HEK293 (cell line): Measurements from ENCODE around the gene ARID3A.

Experiments
- HOXC10 ChIP-seq: sonication (generic); formaldehyde crosslinking; IDR thresholded peaks from 2 replicates; pipeline ENCODE4 v1.8.1; 2023; ENCODE audit warnings: mild to moderate bottlenecking, missing genetic modification reagents
- KLF9 ChIP-seq: fragments of 450-650 bp; formaldehyde crosslinking; IDR thresholded peaks from 2 replicates; pipeline ENCODE4 v1.5.1; 2016; ENCODE audit warnings: missing biosample characterization, missing genetic modification characterization, low read depth
- SP3 ChIP-seq: fragments of 450-650 bp; formaldehyde crosslinking; IDR thresholded peaks from 2 replicates; pipeline ENCODE4 v1.5.1; 2016; ENCODE audit warnings: missing biosample characterization, missing genetic modification characterization
- ZBTB1 ChIP-seq: fragments of 450-650 bp; formaldehyde crosslinking; IDR thresholded peaks from 2 replicates; pipeline ENCODE4 v1.5.1; 2016; ENCODE audit warnings: missing biosample characterization, missing genetic modification characterization
- ZEB2 ChIP-seq: fragments of 450-650 bp; formaldehyde crosslinking; IDR thresholded peaks from 2 replicates; pipeline ENCODE4 v1.5.1; 2016; ENCODE audit warnings: missing biosample characterization, missing genetic modification characterization
- ZFHX2 ChIP-seq: fragments of 450-650 bp; formaldehyde crosslinking; conservative IDR thresholded peaks from 2 replicates; pipeline ENCODE4 v1.5.1; 2016; ENCODE audit warnings: missing biosample characterization, missing genetic modification characterization
- ZNF350 ChIP-seq: fragments of 450-650 bp; formaldehyde crosslinking; IDR thresholded peaks from 2 replicates; pipeline ENCODE4 v1.5.0; 2017; ENCODE audit warnings: missing biosample characterization, mild to moderate bottlenecking, missing genetic modification characterization
- ZNF394 ChIP-seq: fragments of 450-650 bp; formaldehyde crosslinking; IDR thresholded peaks from 2 replicates; pipeline ENCODE4 v1.5.1; 2016; ENCODE audit warnings: missing biosample characterization, missing genetic modification characterization, mild to moderate bottlenecking, moderate library complexity, borderline replicate concordance
- ZNF501 ChIP-seq: fragments of 450-650 bp; formaldehyde crosslinking; IDR thresholded peaks from 2 replicates; pipeline ENCODE4 v1.5.1; 2016; ENCODE audit warnings: missing biosample characterization, missing genetic modification characterization
- ZNF529 ChIP-seq: fragments of 450-650 bp; formaldehyde crosslinking; IDR thresholded peaks from 2 replicates; pipeline ENCODE4 v1.5.1; 2017; ENCODE audit warnings: missing genetic modification characterization, missing biosample characterization; ENCODE audit not compliant: insufficient replicate concordance
- ZNF76 ChIP-seq: fragments of 450-650 bp; formaldehyde crosslinking; IDR thresholded peaks from 2 replicates; pipeline ENCODE4; 2016; ENCODE audit warnings: low read depth, missing biosample characterization, missing genetic modification characterization, borderline replicate concordance
- TF ChIP-seq, protein P1 (sequence below): fragments of 450-650 bp; formaldehyde crosslinking; IDR thresholded peaks from 2 replicates; pipeline ENCODE4 v1.5.1; 2016; ENCODE audit warnings: missing biosample characterization, missing genetic modification characterization
- TF ChIP-seq, protein P2 (sequence below): fragments of 450-650 bp; formaldehyde crosslinking; IDR thresholded peaks from 2 replicates; pipeline ENCODE4 v1.5.1; 2016; ENCODE audit warnings: missing biosample characterization, missing genetic modification characterization
- TF ChIP-seq, protein P3 (sequence below): fragments of 450-650 bp; formaldehyde crosslinking; optimal IDR thresholded peaks from 2 replicates; pipeline ENCODE3; 2016; ENCODE audit warnings: missing biosample characterization, mild to moderate bottlenecking, missing genetic modification characterization
- TF ChIP-seq, protein P4 (sequence below): sonication (generic); formaldehyde crosslinking; IDR thresholded peaks from 2 replicates; pipeline ENCODE4 v1.8.1; 2022; ENCODE audit warnings: mild to moderate bottlenecking, moderate library complexity, missing genetic modification reagents
- TF ChIP-seq, protein P5 (sequence below): fragments of 450-650 bp; formaldehyde crosslinking; IDR thresholded peaks from 2 replicates; pipeline ENCODE4 v1.5.1; 2016; ENCODE audit warnings: missing biosample characterization, missing genetic modification characterization
- TF ChIP-seq, protein P6 (sequence below): fragments of 450-650 bp; formaldehyde crosslinking; IDR thresholded peaks from 2 replicates; pipeline ENCODE4 v1.5.1; 2016; ENCODE audit warnings: missing biosample characterization, missing genetic modification characterization
- TF ChIP-seq, protein P7 (sequence below): fragments of 450-650 bp; formaldehyde crosslinking; IDR thresholded peaks from 2 replicates; pipeline ENCODE4 v1.5.1; 2017; ENCODE audit warnings: missing biosample characterization, missing genetic modification characterization
- TF ChIP-seq, protein P8 (sequence below): fragments of 450-650 bp; formaldehyde crosslinking; conservative IDR thresholded peaks from 2 replicates; pipeline ENCODE4 v1.5.1; 2016; ENCODE audit warnings: low read depth, missing biosample characterization, missing genetic modification characterization

Gene ARID3A

DNA sequence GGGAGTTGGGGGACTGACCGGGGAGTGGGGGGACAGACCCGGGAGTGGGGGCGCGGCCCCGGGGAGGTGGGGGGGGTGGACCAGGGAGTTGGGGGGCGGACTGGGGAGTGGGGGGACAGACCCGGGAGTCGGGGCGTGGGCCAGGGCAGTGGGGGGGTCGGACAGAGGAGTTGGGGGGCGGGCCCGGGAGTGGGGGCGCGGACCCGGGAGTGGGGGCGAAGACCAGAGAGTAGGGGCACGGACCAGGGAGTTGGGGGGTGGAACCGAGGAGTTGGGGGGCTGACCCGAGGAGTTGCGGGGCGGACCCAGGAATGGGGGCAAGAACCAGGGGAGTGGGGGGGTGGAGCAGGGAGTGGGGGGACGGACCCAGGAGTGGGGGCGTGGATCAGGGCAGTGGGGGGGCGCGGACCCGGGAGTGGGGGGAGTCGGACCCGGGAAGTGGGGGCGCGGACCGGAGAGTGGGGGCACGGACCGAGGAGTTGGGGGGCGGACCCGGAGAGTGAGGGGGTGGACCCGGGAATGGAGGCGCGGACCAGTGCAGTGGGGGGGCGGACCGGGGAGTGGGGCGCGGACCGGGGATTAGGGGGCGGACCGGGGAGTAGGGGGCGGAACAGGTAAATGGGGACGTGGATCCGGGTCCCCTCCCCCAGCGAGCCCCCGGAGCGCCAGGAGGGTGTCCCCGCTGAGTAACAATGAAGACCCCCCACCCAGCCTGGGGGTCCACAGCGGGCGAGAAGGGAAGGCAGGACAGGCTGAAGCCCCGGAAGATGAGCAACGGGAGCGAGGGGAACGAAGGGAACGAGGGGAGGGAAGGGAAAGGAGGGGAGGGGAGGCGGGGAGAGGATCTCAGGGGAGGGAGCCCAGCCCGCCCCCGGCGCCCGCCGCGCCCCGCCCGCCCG lies 13.4 kb upstream of the ARID3A start (continued):
- TF ChIP-seq, protein P1, sequence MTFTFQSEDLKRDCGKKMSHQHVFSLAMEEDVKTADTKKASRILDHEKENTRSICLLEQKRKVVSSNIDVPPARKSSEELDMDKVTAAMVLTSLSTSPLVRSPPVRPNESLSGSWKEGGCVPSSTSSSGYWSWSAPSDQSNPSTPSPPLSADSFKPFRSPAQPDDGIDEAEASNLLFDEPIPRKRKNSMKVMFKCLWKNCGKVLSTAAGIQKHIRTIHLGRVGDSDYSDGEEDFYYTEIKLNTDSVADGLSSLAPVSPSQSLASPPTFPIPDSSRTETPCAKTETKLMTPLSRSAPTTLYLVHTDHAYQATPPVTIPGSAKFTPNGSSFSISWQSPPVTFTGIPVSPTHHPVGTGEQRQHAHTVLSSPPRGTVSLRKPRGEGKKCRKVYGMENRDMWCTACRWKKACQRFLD (tag by site-specific recombination), result no peak
- no peak for TF ChIP-seq ZNF350
- TF ChIP-seq, protein P2, sequence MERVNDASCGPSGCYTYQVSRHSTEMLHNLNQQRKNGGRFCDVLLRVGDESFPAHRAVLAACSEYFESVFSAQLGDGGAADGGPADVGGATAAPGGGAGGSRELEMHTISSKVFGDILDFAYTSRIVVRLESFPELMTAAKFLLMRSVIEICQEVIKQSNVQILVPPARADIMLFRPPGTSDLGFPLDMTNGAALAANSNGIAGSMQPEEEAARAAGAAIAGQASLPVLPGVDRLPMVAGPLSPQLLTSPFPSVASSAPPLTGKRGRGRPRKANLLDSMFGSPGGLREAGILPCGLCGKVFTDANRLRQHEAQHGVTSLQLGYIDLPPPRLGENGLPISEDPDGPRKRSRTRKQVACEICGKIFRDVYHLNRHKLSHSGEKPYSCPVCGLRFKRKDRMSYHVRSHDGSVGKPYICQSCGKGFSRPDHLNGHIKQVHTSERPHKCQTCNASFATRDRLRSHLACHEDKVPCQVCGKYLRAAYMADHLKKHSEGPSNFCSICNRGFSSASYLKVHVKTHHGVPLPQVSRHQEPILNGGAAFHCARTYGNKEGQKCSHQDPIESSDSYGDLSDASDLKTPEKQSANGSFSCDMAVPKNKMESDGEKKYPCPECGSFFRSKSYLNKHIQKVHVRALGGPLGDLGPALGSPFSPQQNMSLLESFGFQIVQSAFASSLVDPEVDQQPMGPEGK (tag by site-specific recombination), result peak; percentile 36; the same call in 1 of the 2 replicates
- peak; percentile 20; the same call in 1 of the 2 replicates for TF ChIP-seq ZEB2
- TF ChIP-seq ZNF76 (tag by site-specific recombination), result peak; percentile 79; the same call in 1 of the 2 replicates
- TF ChIP-seq, protein P3, sequence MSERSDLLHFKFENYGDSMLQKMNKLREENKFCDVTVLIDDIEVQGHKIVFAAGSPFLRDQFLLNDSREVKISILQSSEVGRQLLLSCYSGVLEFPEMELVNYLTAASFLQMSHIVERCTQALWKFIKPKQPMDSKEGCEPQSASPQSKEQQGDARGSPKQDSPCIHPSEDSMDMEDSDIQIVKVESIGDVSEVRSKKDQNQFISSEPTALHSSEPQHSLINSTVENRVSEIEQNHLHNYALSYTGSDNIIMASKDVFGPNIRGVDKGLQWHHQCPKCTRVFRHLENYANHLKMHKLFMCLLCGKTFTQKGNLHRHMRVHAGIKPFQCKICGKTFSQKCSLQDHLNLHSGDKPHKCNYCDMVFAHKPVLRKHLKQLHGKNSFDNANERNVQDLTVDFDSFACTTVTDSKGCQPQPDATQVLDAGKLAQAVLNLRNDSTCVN, result peak; percentile 23
- TF ChIP-seq SP3, result peak; percentile 70
- TF ChIP-seq, protein P4, sequence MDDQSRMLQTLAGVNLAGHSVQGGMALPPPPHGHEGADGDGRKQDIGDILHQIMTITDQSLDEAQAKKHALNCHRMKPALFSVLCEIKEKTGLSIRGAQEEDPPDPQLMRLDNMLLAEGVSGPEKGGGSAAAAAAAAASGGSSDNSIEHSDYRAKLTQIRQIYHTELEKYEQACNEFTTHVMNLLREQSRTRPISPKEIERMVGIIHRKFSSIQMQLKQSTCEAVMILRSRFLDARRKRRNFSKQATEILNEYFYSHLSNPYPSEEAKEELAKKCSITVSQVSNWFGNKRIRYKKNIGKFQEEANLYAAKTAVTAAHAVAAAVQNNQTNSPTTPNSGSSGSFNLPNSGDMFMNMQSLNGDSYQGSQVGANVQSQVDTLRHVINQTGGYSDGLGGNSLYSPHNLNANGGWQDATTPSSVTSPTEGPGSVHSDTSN (CRISPR knock-in tag), result no peak
- TF ChIP-seq KLF9 (tag by site-specific recombination), result peak; percentile 73
- TF ChIP-seq ZFHX2 (tag by site-specific recombination), result 0 out of 2 replicates have a peak, but pooled peaks have one; percentile 6
- no peak for TF ChIP-seq HOXC10 (CRISPR knock-in tag)
- TF ChIP-seq ZNF501, result no peak
- TF ChIP-seq, protein P5, sequence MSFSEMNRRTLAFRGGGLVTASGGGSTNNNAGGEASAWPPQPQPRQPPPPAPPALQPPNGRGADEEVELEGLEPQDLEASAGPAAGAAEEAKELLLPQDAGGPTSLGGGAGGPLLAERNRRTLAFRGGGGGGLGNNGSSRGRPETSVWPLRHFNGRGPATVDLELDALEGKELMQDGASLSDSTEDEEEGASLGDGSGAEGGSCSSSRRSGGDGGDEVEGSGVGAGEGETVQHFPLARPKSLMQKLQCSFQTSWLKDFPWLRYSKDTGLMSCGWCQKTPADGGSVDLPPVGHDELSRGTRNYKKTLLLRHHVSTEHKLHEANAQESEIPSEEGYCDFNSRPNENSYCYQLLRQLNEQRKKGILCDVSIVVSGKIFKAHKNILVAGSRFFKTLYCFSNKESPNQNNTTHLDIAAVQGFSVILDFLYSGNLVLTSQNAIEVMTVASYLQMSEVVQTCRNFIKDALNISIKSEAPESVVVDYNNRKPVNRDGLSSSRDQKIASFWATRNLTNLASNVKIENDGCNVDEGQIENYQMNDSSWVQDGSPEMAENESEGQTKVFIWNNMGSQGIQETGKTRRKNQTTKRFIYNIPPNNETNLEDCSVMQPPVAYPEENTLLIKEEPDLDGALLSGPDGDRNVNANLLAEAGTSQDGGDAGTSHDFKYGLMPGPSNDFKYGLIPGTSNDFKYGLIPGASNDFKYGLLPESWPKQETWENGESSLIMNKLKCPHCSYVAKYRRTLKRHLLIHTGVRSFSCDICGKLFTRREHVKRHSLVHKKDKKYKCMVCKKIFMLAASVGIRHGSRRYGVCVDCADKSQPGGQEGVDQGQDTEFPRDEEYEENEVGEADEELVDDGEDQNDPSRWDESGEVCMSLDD (tag by site-specific recombination), result peak; percentile 83; the same call in 1 of the 2 replicates
- TF ChIP-seq ZNF529 (tag by site-specific recombination), result no peak
- TF ChIP-seq, protein P6, sequence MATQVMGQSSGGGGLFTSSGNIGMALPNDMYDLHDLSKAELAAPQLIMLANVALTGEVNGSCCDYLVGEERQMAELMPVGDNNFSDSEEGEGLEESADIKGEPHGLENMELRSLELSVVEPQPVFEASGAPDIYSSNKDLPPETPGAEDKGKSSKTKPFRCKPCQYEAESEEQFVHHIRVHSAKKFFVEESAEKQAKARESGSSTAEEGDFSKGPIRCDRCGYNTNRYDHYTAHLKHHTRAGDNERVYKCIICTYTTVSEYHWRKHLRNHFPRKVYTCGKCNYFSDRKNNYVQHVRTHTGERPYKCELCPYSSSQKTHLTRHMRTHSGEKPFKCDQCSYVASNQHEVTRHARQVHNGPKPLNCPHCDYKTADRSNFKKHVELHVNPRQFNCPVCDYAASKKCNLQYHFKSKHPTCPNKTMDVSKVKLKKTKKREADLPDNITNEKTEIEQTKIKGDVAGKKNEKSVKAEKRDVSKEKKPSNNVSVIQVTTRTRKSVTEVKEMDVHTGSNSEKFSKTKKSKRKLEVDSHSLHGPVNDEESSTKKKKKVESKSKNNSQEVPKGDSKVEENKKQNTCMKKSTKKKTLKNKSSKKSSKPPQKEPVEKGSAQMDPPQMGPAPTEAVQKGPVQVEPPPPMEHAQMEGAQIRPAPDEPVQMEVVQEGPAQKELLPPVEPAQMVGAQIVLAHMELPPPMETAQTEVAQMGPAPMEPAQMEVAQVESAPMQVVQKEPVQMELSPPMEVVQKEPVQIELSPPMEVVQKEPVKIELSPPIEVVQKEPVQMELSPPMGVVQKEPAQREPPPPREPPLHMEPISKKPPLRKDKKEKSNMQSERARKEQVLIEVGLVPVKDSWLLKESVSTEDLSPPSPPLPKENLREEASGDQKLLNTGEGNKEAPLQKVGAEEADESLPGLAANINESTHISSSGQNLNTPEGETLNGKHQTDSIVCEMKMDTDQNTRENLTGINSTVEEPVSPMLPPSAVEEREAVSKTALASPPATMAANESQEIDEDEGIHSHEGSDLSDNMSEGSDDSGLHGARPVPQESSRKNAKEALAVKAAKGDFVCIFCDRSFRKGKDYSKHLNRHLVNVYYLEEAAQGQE (tag by site-specific recombination), result no peak
- TF ChIP-seq, protein P7, sequence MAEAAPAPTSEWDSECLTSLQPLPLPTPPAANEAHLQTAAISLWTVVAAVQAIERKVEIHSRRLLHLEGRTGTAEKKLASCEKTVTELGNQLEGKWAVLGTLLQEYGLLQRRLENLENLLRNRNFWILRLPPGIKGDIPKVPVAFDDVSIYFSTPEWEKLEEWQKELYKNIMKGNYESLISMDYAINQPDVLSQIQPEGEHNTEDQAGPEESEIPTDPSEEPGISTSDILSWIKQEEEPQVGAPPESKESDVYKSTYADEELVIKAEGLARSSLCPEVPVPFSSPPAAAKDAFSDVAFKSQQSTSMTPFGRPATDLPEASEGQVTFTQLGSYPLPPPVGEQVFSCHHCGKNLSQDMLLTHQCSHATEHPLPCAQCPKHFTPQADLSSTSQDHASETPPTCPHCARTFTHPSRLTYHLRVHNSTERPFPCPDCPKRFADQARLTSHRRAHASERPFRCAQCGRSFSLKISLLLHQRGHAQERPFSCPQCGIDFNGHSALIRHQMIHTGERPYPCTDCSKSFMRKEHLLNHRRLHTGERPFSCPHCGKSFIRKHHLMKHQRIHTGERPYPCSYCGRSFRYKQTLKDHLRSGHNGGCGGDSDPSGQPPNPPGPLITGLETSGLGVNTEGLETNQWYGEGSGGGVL (tag by site-specific recombination), result peak; percentile 58
- no peak for TF ChIP-seq ZBTB1
- TF ChIP-seq, protein P8, sequence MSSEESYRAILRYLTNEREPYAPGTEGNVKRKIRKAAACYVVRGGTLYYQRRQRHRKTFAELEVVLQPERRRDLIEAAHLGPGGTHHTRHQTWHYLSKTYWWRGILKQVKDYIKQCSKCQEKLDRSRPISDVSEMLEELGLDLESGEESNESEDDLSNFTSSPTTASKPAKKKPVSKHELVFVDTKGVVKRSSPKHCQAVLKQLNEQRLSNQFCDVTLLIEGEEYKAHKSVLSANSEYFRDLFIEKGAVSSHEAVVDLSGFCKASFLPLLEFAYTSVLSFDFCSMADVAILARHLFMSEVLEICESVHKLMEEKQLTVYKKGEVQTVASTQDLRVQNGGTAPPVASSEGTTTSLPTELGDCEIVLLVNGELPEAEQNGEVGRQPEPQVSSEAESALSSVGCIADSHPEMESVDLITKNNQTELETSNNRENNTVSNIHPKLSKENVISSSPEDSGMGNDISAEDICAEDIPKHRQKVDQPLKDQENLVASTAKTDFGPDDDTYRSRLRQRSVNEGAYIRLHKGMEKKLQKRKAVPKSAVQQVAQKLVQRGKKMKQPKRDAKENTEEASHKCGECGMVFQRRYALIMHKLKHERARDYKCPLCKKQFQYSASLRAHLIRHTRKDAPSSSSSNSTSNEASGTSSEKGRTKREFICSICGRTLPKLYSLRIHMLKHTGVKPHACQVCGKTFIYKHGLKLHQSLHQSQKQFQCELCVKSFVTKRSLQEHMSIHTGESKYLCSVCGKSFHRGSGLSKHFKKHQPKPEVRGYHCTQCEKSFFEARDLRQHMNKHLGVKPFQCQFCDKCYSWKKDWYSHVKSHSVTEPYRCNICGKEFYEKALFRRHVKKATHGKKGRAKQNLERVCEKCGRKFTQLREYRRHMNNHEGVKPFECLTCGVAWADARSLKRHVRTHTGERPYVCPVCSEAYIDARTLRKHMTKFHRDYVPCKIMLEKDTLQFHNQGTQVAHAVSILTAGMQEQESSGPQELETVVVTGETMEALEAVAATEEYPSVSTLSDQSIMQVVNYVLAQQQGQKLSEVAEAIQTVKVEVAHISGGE, result peak; percentile 31; the same call in 1 of the 2 replicates
- TF ChIP-seq ZNF394, result no peak
